Heart left ventricle (tissue), 16 donors: ENCODE measurements around the gene CCDC68. TPM values are rescaled to one million over a fixed set of nuclear protein-coding genes. Genes with fewer than 3 reads are reported as not detected.

ENCODE experiments used
- ATAC-seq, 4 donors: fragments of 200-7000 bp; cut with Tn5 transposase; one replicate each; pipeline ENCODE4 v1.9.1; 2020 to 2022; ENCODE audit warnings: moderate library complexity in 4 of 4, mild to moderate bottlenecking in 3 of 4, moderate number of reproducible peaks in 1 of 4
- DNase-seq, 5 donors: peaks; one replicate each; pipeline ENCODE4 v3.0.0-alpha.2; 2020
- H3K27ac ChIP-seq, 12 donors: fragments of 200-600 bp; sonication (generic) in 4 of 12; one replicate each; pipeline versions ENCODE4 v1.5.0 to v1.8.0; 2016 to 2022; ENCODE audit warnings: mild to moderate bottlenecking in 2 of 12
- H3K27me3 ChIP-seq, 9 donors: fragments of 200-600 bp; sonication (generic) in 2 of 9; one replicate each; pipeline versions ENCODE4 v1.5.1 to v1.8.0; 2016 to 2022; ENCODE audit warnings: mild to moderate bottlenecking in 3 of 9
- H3K36me3 ChIP-seq, 9 donors: fragments of 200-600 bp; sonication (generic) in 2 of 9; one replicate each; pipeline versions ENCODE4 v1.5.0 to v1.8.0; 2018 to 2022; ENCODE audit warnings: mild to moderate bottlenecking in 2 of 9
- H3K4me1 ChIP-seq, 12 donors: fragments of 200-600 bp; sonication (generic) in 4 of 12; one replicate each; pipeline versions ENCODE4 v1.5.0 to v1.8.0; 2016 to 2022; ENCODE audit warnings: mild to moderate bottlenecking in 3 of 12
- H3K4me3 ChIP-seq, 12 donors: fragments of 200-600 bp; sonication (generic) in 4 of 12; one replicate each; pipeline versions ENCODE4 v1.5.0 to v1.8.0; 2017 to 2022; ENCODE audit warnings: mild to moderate bottlenecking in 9 of 12, moderate library complexity in 4 of 12
- H3K9me3 ChIP-seq, 12 donors: fragments of 200-600 bp; sonication (generic) in 4 of 12; one replicate each; pipeline versions ENCODE4 v1.5.0 to v1.8.0; 2016 to 2022; ENCODE audit warnings: mild to moderate bottlenecking in 1 of 12
- POLR2A ChIP-seq, 2 donors: fragments of 450-650 bp; IDR thresholded peaks; one replicate each; pipeline ENCODE4 v1.6.1; 2017; ENCODE audit warnings: antibody characterized with exemption in 2 of 2, mild to moderate bottlenecking in 2 of 2, moderate library complexity in 2 of 2
- WGBS, 4 donors: extraction: QIAGEN DNeasy Blood & Tissue Kit in 2 of 4; methylation state at CpG; one replicate each; pipeline versions ENCODE4 v1.1.5 to v1.1.7; 2013 to 2018; 5-methylcytosine and 5-hydroxymethylcytosine counted together
- intact Hi-C, 10 donors: fragments of 100-400 bp; cut with DNase I; formaldehyde crosslinking; loops; one replicate each; pipeline versions ENCODE4 v1.11.1 to v1.14.2; 2022
- polyA plus RNA-seq, 2 donors: library from polyadenylated mRNA; stranded (reverse); fragments of 200-250 nt; gene quantifications; one replicate each; pipeline ENCODE4 v1.2.3, GENCODE V29; 2013
- total RNA-seq, 9 donors: library from RNA; depleted of rRNA in 2 of 9; stranded (reverse); fragments of >200 nt in 2 of 9; fragmentation: NEBNext Ultra II Directional in 3 of 9; extraction: Animal tissue kit (Norgen Biotek cat#: 25700) in 3 of 9; gene quantifications; one replicate each; pipeline versions ENCODE4 v1.1.0 to v1.2.4, GENCODE V29; 2016 to 2023
- TF ChIP-seq, protein P1 (sequence below), 12 donors: fragments of 200-600 bp; sonication (generic) in 4 of 12; IDR thresholded peaks; one replicate each; pipeline versions ENCODE4 v1.5.0 to v1.8.0; 2018 to 2022; ENCODE audit warnings: antibody characterized with exemption in 12 of 12, mild to moderate bottlenecking in 5 of 12
- donor health status: ischemic (EF 13 %, LVEDD 7.1; RV severe dilation, severe dysfunction).
- donor health status: healthy with polysubstance abuse.
- donor health status: DM: no; HTN: yes; CAD: no.
- donor health status: DM: no; HTN: no; CAD: no.
- donor health status: ischemic (EF 25% LVEDD 6.9; RV normal size, moderate dysfunction).
- donor health status: ischemic (EF 25% LVEDD 5.7; RV mildly dilated, moderate dysfunction).
- donor health status: healthy.
- donor health status: DM: yes; HTN: yes; CAD: no.
- donor health status: ischemic (EF 35%, LVEDD 5.7; RV mildly dilated, moderate dysfunction).
- donor health status: nonischemic (EF 11% LVEDD 7.7; RV severe dilation, severe dysfunction).
- donor health status: DM: yes; HTN: yes; CAD: no.
- donor health status: PGD.
- donor health status: ischemic (EF 29% LVEDD 5.4; RV normal size, mild dysfunction).
- donor health status: nonischemic (EF 23%, LVEDD 6.1; RV moderate dilation, normal function).

Gene CCDC68
- total and polyA plus RNA-seq, 11 donors, result 2.0 to 11.6 (median 4.2) TPM

DNA sequence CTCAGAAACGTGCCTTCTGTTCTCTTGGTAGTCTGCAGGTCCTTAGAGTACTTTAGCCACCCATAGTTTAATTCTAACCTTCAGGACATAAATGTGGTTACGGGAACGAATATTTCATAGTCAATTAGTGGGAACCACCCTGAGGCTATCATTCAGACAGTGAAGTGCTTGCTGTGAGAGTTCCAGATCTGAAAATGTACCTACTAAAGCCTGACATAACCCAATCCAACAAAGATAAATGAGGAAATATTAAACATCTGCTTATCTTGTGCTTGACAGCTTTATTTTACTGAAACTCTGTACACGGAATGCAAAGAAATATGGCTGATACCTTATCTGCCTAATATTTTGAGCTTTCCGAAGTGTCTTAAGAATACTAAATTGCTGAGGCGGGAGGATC, 88.0 kb downstream of the CCDC68 start:
- 67 to 76% (median 70%) methylated on average over 6 of the region's 6 CpGs for WGBS, 4 donors
- no peak for TF ChIP-seq POLR2A (IDR thresholded peaks at IDR 0.05)
- TF ChIP-seq, protein P1, sequence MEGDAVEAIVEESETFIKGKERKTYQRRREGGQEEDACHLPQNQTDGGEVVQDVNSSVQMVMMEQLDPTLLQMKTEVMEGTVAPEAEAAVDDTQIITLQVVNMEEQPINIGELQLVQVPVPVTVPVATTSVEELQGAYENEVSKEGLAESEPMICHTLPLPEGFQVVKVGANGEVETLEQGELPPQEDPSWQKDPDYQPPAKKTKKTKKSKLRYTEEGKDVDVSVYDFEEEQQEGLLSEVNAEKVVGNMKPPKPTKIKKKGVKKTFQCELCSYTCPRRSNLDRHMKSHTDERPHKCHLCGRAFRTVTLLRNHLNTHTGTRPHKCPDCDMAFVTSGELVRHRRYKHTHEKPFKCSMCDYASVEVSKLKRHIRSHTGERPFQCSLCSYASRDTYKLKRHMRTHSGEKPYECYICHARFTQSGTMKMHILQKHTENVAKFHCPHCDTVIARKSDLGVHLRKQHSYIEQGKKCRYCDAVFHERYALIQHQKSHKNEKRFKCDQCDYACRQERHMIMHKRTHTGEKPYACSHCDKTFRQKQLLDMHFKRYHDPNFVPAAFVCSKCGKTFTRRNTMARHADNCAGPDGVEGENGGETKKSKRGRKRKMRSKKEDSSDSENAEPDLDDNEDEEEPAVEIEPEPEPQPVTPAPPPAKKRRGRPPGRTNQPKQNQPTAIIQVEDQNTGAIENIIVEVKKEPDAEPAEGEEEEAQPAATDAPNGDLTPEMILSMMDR (IDR thresholded peaks at IDR 0.05), result no peak
- DNase-seq (no peak), ATAC-seq (no peak)
- no peaks in the 10 kb centered on the region for H3K36me3 ChIP-seq
- intact Hi-C loops, result no loop called here
- H3K4me1 ChIP-seq, result no peaks in the 10 kb centered on the region
- H3K27ac ChIP-seq, result no peak overlapping the region
- no peaks in the 10 kb centered on the region for H3K9me3 ChIP-seq
- H3K4me3 ChIP-seq, result no peak overlapping the region
- no peaks in the 10 kb centered on the region for H3K27me3 ChIP-seq

DNA sequence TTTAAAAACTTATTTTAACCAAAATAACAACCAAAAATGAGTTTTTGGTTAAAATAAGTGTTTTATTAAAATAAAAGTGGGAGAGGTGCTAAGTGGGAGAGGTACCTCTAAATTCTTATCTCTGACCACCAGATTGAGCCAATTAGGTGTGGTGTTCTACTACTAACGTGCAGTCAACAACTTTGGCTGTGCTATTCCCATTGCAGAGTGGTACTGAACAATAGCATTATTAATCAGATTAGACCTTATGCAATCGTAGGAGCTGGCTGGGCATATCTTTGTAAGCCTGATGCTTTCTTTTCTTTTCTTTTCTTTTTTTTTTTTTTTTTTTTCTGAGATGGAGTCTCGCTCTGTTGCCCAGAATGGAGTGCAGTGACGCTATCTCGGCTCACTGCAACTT, 92.1 kb downstream of the CCDC68 start:
- Histone ChIP-seq H3K9me3 (no peaks in the 10 kb centered on the region), H3K36me3 (no peaks in the 10 kb centered on the region), H3K4me3 (no peak overlapping the region), H3K4me1 (no peaks in the 10 kb centered on the region), H3K27ac (no peak overlapping the region), H3K27me3 (no peaks in the 10 kb centered on the region)
- TF ChIP-seq POLR2A (IDR thresholded peaks at IDR 0.05), result no peak
- TF ChIP-seq, protein P1 (IDR thresholded peaks at IDR 0.05), result no peak
- no peak for ATAC-seq
- intact Hi-C loops, result no loop called here
- 87 to 93% (median 88%) methylated on average over 5 of the region's 5 CpGs for WGBS, 4 donors
- DNase-seq, result no peak

DNA sequence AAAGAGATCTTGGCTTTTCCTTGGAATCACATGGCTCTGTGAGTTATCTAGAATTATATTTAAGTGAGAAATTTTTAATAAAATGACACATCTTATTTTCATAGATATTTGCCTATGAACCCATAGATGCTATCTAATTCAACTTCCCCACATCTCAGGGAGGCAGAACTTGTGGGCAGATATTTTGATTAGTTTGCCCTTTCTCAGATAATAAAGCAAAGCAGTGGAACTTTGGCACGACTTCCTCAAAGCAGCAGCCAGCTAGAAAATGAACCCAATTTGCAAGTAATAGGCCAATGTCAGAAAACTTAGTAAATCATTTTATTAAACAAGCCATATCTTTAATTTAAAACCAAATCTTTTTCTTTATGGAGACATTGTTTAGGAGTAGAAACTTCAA, 98.3 kb downstream of the CCDC68 start:
- Histone ChIP-seq H3K27me3 (no peaks in the 10 kb centered on the region), H3K27ac (no peak overlapping the region), H3K9me3 (no peaks in the 10 kb centered on the region), H3K4me3 (no peak overlapping the region), H3K36me3 (no peaks in the 10 kb centered on the region), H3K4me1 (no peaks in the 10 kb centered on the region)
- WGBS, 4 donors, result 58 to 74% (median 66%) methylated on average over 1 of the region's 1 CpG
- no peak for DNase-seq
- ATAC-seq, result no peak
- TF ChIP-seq, protein P1 (IDR thresholded peaks at IDR 0.05), result no peak
- no peak for TF ChIP-seq POLR2A (IDR thresholded peaks at IDR 0.05)
- intact Hi-C loops, result no loop called here

DNA sequence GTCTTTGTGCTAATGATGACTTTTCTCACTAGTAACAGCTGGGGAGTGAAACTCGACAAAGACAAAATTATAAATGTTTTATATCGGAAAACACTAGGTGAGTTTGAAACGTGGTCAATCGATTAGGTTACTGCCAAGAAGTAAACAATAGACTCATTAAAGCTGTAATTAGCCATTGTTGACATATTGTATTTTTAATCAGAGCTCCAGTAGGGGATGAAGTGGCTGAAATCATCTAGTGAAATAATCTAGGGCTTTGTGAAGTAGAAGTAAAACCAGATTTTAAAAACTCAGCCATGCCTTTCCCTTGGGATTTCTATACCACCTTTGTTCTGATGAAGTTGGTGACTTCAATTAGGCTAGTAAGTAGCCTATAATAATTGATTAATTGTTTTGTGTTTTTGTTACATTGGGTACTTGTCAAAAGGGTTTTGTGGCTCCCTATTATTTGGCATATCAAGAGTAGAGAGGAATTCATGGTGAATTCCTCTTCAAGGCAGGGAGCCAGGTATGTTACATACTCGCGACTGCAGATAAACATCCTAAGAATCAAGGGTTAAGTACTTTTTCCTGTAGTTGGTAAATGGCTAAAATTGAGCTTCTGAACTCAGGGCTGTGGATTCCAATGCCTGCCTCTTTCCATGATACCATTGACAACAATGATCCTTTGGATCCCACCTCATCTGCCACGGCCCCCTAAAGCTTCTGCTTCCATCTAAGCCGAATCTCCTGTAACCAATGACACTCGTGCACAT, 99.4 kb downstream of the CCDC68 start:
- intact Hi-C loops, result no loop called here
- 75 to 80% (median 77%) methylated on average over 9 of the region's 9 CpGs for WGBS, 4 donors

DNA sequence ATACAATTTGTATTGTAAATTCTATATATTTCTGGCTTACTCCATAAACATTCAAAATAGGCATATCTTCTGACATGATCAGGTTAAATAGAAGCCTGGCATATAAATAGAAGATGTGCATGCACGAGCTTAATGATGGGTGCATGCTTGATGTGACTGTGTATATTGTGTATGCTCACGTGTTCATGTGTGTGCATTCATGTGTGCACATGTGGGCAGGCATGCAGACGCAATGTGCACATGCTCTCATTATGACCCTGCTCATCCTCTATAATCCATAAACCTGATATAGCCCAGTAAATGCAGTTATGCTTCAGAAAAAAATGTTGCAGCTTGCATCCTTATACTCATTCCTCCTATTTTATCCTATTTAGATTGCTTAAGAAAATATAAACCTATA, 101.8 kb downstream of the CCDC68 start:
- no peaks in the 10 kb centered on the region for H3K9me3 ChIP-seq
- WGBS, 4 donors, result 83 to 88% (median 85%) methylated on average over 3 of the region's 3 CpGs
- H3K4me1 ChIP-seq, result peaks cover 0 to 10% (median 0%) of the 10 kb centered on the region in 12 donors
- intact Hi-C loops, result no loop called here
- DNase-seq, result no peak
- no peak overlapping the region for H3K4me3 ChIP-seq
- no peaks in the 10 kb centered on the region for H3K36me3 ChIP-seq
- no peak overlapping the region for H3K27ac ChIP-seq
- no peaks in the 10 kb centered on the region for H3K27me3 ChIP-seq
- ATAC-seq, result no peak
- TF ChIP-seq, protein P1 (IDR thresholded peaks at IDR 0.05), result no peak
- TF ChIP-seq POLR2A (IDR thresholded peaks at IDR 0.05), result no peak

More for the DNA sequence above, 99.4 kb downstream of the CCDC68 start:
- H3K27me3 ChIP-seq, result no peaks in the 10 kb centered on the region
- H3K9me3 ChIP-seq, result no peaks in the 10 kb centered on the region
- no peak overlapping the region for H3K27ac ChIP-seq
- TF ChIP-seq POLR2A (IDR thresholded peaks at IDR 0.05), result no peak
- no peaks in the 10 kb centered on the region for H3K36me3 ChIP-seq
- ATAC-seq (no peak), DNase-seq (no peak)
- H3K4me3 ChIP-seq, result no peak overlapping the region
- no peaks in the 10 kb centered on the region for H3K4me1 ChIP-seq
